Prostate gland (tissue), 2 donors: ENCODE data around the gene CD200R1L. TPM values are rescaled to one million over a fixed set of nuclear protein-coding genes. Genes with fewer than 3 reads are reported as not detected.

Source experiments
- DNase-seq: peaks from one replicate; pipeline ENCODE4 v3.0.0-alpha.2; 2019; ENCODE audit warnings: low spot score
- H3K27ac ChIP-seq, 2 donors: fragments of 200-600 bp; sonication (generic); 2 replicates each; pipeline ENCODE4 v1.5.1; 2017 to 2019
- H3K27me3 ChIP-seq: fragments of 200-600 bp; sonication (generic); replicated peaks from 2 replicates; pipeline ENCODE4 v1.5.1; 2019; ENCODE audit not compliant: insufficient read depth
- H3K36me3 ChIP-seq, 2 donors: fragments of 200-600 bp; sonication (generic); 1 replicate in 1 of 2; 2 replicates in 1 of 2; pipeline versions ENCODE4 v1.5.1 to v1.8.1; 2017 to 2019
- H3K4me1 ChIP-seq: fragments of 200-600 bp; sonication (generic); replicated peaks from 2 replicates; pipeline ENCODE4 v1.5.1; 2019
- H3K4me3 ChIP-seq, 2 donors: fragments of 200-600 bp; sonication (generic); 2 replicates each; pipeline ENCODE4 v1.5.1; 2017 to 2019
- H3K9me3 ChIP-seq: fragments of 200-600 bp; sonication (generic); 2 replicates; pipeline ENCODE4 v1.5.1; 2017
- POLR2A ChIP-seq: fragments of 450-650 bp; IDR thresholded peaks from one replicate; pipeline ENCODE4 v1.6.1; 2016; ENCODE audit warnings: antibody characterized with exemption, mild to moderate bottlenecking
- POLR2AphosphoS5 ChIP-seq: sonication (generic); formaldehyde crosslinking; IDR thresholded peaks from one replicate; pipeline ENCODE4 v1.6.1; 2017; ENCODE audit warnings: antibody characterized with exemption
- WGBS: methylation state at CpG from one replicate; pipeline ENCODE4 v1.1.5; 2018; 5-methylcytosine and 5-hydroxymethylcytosine counted together
- intact Hi-C: fragments of 100-400 bp; cut with DNase I; formaldehyde crosslinking; loops from one replicate; pipeline ENCODE4 v1.14.2; 2022
- total RNA-seq, 2 donors: library from RNA; depleted of rRNA; stranded (reverse); fragments of >200 nt; gene quantifications; one replicate each; pipeline ENCODE4 v1.1.0, GENCODE V29; 2016
- TF ChIP-seq, protein P1 (sequence below), 4 experiments: fragments of 200-600 bp in 2 of 4; fragments of 450-650 bp in 2 of 4; sonication (generic) in 2 of 4; IDR thresholded peaks; 1 replicate in 3 of 4; 2 replicates in 1 of 4; pipeline ENCODE4 v1.5.1; 2016 to 2019; ENCODE audit warnings: antibody characterized with exemption in 4 of 4, mild to moderate bottlenecking in 2 of 4, moderate library complexity in 2 of 4

The CD200R1L gene
- total RNA-seq, 2 donors from 2014 or later = not detected

DNA sequence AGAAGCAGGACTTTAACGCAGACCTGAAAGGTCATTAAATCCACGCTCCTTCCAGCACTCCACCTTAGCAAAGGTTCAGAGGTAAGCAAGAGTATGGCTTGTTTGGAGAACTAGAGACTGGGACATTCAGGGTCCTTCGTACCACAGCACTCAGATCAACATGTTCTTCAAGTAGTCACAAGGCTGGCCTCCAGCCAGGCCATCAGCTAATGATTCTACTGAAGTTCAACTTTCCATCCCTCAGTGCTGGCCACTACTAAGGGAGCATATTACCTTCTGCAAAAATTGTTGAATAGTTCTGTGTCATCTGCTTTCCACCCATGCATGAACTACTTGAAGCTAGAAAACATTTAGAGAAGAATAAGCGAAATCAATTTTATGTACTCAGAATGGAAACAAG is 17.6 kb downstream of the CD200R1L start:
- no peak overlapping the region for H3K27ac ChIP-seq
- intact Hi-C loops = no loop called here
- H3K9me3 ChIP-seq = no peaks in the 10 kb centered on the region
- H3K36me3 ChIP-seq = no peaks in the 10 kb centered on the region
- H3K4me3 ChIP-seq = no peak overlapping the region
- no peak for DNase-seq
- TF ChIP-seq, protein P1, sequence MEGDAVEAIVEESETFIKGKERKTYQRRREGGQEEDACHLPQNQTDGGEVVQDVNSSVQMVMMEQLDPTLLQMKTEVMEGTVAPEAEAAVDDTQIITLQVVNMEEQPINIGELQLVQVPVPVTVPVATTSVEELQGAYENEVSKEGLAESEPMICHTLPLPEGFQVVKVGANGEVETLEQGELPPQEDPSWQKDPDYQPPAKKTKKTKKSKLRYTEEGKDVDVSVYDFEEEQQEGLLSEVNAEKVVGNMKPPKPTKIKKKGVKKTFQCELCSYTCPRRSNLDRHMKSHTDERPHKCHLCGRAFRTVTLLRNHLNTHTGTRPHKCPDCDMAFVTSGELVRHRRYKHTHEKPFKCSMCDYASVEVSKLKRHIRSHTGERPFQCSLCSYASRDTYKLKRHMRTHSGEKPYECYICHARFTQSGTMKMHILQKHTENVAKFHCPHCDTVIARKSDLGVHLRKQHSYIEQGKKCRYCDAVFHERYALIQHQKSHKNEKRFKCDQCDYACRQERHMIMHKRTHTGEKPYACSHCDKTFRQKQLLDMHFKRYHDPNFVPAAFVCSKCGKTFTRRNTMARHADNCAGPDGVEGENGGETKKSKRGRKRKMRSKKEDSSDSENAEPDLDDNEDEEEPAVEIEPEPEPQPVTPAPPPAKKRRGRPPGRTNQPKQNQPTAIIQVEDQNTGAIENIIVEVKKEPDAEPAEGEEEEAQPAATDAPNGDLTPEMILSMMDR (IDR thresholded peaks at IDR 0.05) = no peak
- no peak for TF ChIP-seq POLR2AphosphoS5
- TF ChIP-seq POLR2A = no peak
- WGBS = 83% methylated on average over 4 of the region's 4 CpGs
- no peaks in the 10 kb centered on the region for H3K4me1 ChIP-seq
- H3K27me3 ChIP-seq = no peaks in the 10 kb centered on the region

DNA sequence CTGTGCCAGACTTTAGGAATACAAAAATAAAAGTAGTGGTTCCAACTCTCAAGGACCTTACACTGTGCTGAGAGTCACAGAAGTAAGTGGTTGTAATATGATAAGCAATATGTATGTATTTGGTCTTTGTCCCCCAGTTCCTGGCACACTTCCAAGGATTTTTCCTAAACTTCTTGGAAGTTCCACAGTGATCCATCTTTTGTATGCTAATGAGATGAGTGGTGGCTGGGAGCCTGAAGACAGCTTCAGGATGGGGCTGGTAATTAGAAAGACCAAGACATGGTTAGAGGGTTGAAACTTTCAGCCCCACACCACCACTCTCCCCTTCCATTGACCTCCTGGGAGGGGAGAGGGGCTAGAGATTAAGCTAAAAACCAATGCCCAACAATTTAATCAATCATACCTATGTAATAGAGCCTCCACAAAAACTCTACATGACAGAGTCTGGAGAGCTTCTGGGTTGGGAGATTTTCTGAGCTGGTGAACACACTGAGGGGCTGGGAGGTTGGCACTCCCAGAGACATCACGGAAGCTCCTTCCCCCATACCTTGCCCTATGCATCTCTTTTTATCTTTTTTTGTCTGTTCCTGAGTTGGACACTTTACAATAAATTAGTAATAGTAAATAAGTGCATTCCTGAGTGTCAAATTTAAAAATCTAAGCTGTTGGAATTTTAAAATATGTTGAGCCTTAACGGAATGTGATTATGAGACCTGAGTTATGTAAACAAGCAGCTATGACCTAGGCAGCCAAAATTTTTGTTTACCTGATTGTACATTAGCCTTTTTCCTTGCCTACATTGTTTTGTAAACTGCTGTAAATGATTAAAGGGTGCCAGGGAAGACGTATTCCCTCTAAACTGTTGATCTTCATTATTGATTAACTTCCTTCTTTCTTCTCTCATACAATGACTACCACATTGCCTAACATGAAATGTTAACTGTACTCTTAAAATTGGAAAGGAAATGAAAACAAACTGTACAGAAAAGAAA is 24.3 kb downstream of the CD200R1L start:
- no peaks in the 10 kb centered on the region for H3K9me3 ChIP-seq
- no peak for DNase-seq
- no peaks in the 10 kb centered on the region for H3K36me3 ChIP-seq
- no peak overlapping the region for H3K27ac ChIP-seq
- no peaks in the 10 kb centered on the region for H3K4me1 ChIP-seq
- 44% methylated on average over 3 of the region's 3 CpGs for WGBS
- TF ChIP-seq POLR2AphosphoS5 (no peak), POLR2A (no peak)
- TF ChIP-seq, protein P1 (IDR thresholded peaks at IDR 0.05) = no peak
- no peaks in the 10 kb centered on the region for H3K27me3 ChIP-seq
- intact Hi-C loops = no loop called here
- no peak overlapping the region for H3K4me3 ChIP-seq

DNA sequence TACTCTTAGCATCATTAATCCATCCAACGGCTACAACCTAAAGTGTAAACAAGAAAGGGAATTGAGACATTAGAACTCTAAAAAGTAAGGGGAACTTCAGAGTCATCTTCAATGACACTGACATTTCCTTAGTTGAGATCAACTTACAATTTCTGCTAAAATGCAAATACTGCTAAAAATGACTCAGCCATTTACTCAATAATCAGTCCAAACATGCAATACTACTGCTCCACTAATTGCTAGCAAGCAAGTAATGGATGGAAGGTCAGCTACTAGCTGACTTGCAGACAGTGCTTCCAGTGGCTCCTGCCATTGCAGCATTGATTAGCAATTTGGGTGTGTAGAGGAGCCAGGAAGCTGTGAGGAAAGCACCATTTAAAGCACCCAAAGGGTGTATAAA is 28.4 kb downstream of the CD200R1L start:
- Histone ChIP-seq H3K36me3 (no peaks in the 10 kb centered on the region), H3K4me1 (no peaks in the 10 kb centered on the region), H3K4me3 (no peak overlapping the region), H3K9me3 (no peaks in the 10 kb centered on the region), H3K27ac (no peak overlapping the region), H3K27me3 (no peaks in the 10 kb centered on the region)
- no peak for DNase-seq
- intact Hi-C loops = loop anchor here (10.0 kb wide), 1 partner anchor 83 kb away; no protein-coding TSS in a partner anchor
- TF ChIP-seq, protein P1 (IDR thresholded peaks at IDR 0.05) = no peak
- no peak for TF ChIP-seq POLR2AphosphoS5
- TF ChIP-seq POLR2A = no peak
- 59% methylated on average over 1 of the region's 1 CpG for WGBS

DNA sequence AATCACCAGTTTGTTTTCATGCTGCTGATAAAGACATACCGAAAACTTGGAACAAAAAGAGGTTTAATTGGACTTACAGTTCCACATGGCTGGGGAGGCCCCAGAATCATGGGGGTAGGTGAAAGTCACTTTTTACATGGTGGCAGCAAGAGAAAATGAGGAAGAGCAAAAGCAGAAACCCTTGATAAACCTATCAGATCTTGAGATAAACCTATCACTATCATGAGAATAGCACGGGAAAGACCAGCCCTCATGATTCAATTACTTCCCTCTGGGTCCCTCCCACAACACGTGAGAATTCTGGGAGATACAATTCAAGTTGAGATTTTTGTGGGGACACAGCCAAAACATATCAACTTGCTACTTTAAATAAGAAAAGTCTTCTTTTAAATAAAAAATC is 28.9 kb downstream of the CD200R1L start:
- intact Hi-C loops = loop anchor here (10.0 kb wide), 1 partner anchor 83 kb away; no protein-coding TSS in a partner anchor
- H3K4me1 ChIP-seq = no peaks in the 10 kb centered on the region
- 42% methylated on average over 3 of the region's 3 CpGs for WGBS
- H3K27me3 ChIP-seq = no peaks in the 10 kb centered on the region
- H3K9me3 ChIP-seq = no peaks in the 10 kb centered on the region
- no peaks in the 10 kb centered on the region for H3K36me3 ChIP-seq
- DNase-seq = no peak
- no peak overlapping the region for H3K4me3 ChIP-seq
- no peak overlapping the region for H3K27ac ChIP-seq
- TF ChIP-seq, protein P1 (IDR thresholded peaks at IDR 0.05) = no peak
- no peak for TF ChIP-seq POLR2A
- TF ChIP-seq POLR2AphosphoS5 = no peak
